ENCODE measurements around the gene NRF1.
A peak's percentile ranks its signal among the peaks of the same experiment; 100 is the strongest.
"Not testable (repeated sequence)": the region's sequence is repeated elsewhere in the genome, so short reads cannot be mapped to it uniquely, and the experiment has no call there.

NRF1 gene
- total RNA-seq: 28.1 to 30.8 (median 29.6) reads per million in 3 donors

DNA sequence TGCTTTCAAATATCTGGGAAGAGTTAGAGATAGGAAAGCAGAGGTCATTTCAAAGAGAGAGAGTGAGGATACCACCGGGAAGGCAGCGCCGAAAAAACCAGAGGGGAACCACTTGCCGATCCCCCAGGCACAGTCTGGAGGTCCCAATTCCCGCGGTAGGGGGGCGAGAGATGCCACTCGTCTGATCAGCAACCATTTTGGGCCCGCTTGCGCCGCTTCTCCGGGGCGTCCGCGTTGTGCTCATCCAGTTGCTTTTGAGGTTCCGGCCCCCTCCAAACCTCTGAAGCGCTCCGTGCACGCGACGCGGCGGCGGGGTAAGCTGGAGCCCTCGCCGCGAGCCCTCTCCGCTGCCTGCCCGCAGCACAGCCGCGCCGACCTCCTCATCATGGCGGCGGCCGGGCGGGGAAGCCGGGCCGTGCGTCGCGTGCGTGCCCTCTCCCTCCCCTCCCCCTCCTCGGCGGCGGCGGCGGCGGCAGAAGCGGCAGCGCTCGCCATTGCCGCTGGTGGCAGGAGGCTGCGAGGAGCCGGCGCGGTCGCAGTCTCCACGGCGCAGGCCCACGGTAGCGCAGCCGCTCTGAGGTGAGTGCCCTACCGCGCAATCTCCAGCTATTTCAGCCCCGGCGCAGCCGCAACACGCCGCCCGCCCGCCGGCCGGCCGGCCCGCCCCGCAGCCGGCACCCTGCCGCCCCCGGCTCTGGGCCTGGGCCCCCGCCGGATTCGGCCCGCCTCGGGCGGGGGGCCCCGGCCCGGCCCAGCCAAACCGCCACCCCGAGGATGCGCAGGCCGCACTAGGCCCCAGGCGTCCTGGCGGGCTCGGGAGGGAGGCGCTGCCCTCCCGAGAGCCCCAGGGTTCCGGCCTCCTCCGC, at the start of gene NRF1:
TSS of gene NRF1 (plus strand) at position 475 of the 866 bp plus-strand sequence. CDS start 45,632 bp downstream, outside the sequence.
- H3K9me3 ChIP-seq (ENCODE audit: control insufficient read depth, low read length): no peaks in the 10 kb centered on the region
- DNase-seq: peak; percentile 84 to 87 (median 85)
- H3K4me3 ChIP-seq (ENCODE audit: insufficient read depth, low read depth, low read length, poor library complexity, severe bottlenecking): peak within 1 kb of the TSS; percentile 84
- peaks cover 8% of the 10 kb centered on the region for H3K4me1 ChIP-seq (ENCODE audit: control insufficient read depth, insufficient read depth, low read length, poor library complexity, severe bottlenecking)
- H3K27ac ChIP-seq (ENCODE audit: insufficient read depth, low read length, poor library complexity, severe bottlenecking): peak within 1 kb of the TSS; percentile 73
- no peaks in the 10 kb centered on the region for H3K27me3 ChIP-seq (replicated peaks; ENCODE audit: control insufficient read depth, insufficient read depth, low read length, poor library complexity, severe bottlenecking)
- H3K36me3 ChIP-seq (ENCODE audit: control insufficient read depth, insufficient read depth, low read length): no peaks in the 10 kb centered on the region

DNA sequence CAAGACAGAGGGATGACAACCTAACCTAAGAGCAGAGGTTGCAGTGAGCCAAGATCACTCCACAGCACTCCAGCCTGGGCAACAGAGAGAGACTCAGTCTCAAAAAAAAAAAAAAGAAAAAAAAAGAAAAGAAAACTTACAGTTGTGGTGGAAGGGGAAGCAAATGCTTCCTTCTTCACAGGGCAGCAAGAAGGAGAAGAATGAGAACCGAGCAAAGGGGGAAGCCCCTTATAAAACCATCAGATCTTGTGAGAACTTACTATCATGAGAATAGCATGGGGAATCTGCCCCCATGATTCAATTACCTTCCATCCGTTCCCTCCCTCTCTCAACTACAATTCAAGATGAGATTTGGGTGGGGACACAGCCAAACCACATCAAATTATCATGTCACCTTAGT, 45.2 kb upstream of the NRF1 start:
- not testable (repeated sequence) for H3K36me3 ChIP-seq (ENCODE audit: control insufficient read depth, insufficient read depth, low read length); H3K4me1 ChIP-seq (ENCODE audit: control insufficient read depth, insufficient read depth, low read length, poor library complexity, severe bottlenecking); H3K9me3 ChIP-seq (ENCODE audit: control insufficient read depth, low read length); H3K27ac ChIP-seq (ENCODE audit: insufficient read depth, low read length, poor library complexity, severe bottlenecking); H3K4me3 ChIP-seq (ENCODE audit: insufficient read depth, low read depth, low read length, poor library complexity, severe bottlenecking); DNase-seq; H3K27me3 ChIP-seq (replicated peaks; ENCODE audit: control insufficient read depth, insufficient read depth, low read length, poor library complexity, severe bottlenecking)

DNA sequence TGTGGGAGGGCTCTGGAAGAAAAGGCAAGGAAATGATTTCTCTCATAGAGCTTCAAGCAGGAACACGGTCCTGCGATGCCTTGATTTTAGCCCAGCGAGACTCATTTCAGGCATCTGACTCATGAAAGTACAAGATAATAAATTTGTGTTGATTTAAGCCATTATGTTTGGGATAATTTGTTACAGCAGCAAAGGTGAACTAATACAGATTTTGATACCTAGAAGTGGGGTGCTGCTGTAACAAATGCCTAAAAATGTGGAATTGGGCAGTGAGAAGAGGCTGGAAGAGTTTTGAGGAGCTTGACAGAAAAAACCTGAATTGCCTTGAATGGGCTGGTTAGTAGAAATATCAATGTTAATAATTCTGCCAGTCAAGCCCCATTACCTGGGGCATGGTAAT, 44.1 kb upstream of the NRF1 start:
- Histone ChIP-seq H3K4me3 (ENCODE audit: insufficient read depth, low read depth, low read length, poor library complexity, severe bottlenecking) (no peak overlapping the region), H3K4me1 (ENCODE audit: control insufficient read depth, insufficient read depth, low read length, poor library complexity, severe bottlenecking) (no peaks in the 10 kb centered on the region), H3K27me3 (replicated peaks; ENCODE audit: control insufficient read depth, insufficient read depth, low read length, poor library complexity, severe bottlenecking) (peaks cover 5% of the 10 kb centered on the region), H3K9me3 (ENCODE audit: control insufficient read depth, low read length) (no peaks in the 10 kb centered on the region), H3K36me3 (ENCODE audit: control insufficient read depth, insufficient read depth, low read length) (no peaks in the 10 kb centered on the region), H3K27ac (ENCODE audit: insufficient read depth, low read length, poor library complexity, severe bottlenecking) (no peak overlapping the region)
- no peak for DNase-seq

DNA sequence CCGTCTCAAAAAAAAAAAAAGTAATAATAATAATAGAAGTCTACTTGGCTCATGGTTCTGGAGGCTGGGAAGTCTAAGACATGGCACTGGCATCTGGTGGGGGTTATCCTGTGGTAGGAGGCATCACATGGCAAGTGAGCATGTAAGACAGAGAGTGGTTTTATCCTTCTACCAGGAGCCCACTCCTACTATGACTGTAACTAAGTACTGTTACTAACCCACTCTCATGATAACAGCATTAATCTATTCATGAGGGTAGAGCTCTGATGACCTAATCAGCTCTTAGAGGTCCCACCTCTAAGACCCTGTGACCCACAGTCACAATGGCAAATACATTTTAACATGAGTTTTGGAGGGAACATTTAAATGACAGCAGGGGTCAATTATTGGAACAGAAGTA, 43.3 kb upstream of the NRF1 start:
- Histone ChIP-seq H3K9me3 (ENCODE audit: control insufficient read depth, low read length) (no peaks in the 10 kb centered on the region), H3K27ac (ENCODE audit: insufficient read depth, low read length, poor library complexity, severe bottlenecking) (no peak overlapping the region), H3K4me1 (ENCODE audit: control insufficient read depth, insufficient read depth, low read length, poor library complexity, severe bottlenecking) (no peaks in the 10 kb centered on the region), H3K36me3 (ENCODE audit: control insufficient read depth, insufficient read depth, low read length) (no peaks in the 10 kb centered on the region), H3K27me3 (replicated peaks; ENCODE audit: control insufficient read depth, insufficient read depth, low read length, poor library complexity, severe bottlenecking) (peaks cover 5% of the 10 kb centered on the region), H3K4me3 (ENCODE audit: insufficient read depth, low read depth, low read length, poor library complexity, severe bottlenecking) (no peak overlapping the region)
- DNase-seq: no peak

DNA sequence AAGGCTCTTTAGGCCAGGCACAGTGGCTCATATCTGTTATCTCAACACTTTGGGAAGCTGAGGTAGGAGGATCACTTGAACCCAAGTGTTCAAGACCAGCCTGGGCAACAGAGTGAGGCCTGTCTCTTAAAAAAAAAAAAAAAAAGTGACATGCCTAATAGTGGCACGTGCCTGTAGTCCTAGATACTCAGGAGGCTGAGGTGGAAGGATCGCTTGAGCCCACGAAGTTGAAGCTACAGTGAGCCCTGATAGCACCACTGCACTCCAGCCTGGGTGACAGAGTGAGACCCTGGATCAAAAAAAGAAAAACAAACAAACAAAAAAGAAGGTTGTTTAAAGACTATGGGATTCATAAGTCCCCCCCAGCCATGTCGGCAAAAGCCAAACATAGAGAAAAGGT, 42.2 kb upstream of the NRF1 start:
- H3K9me3 ChIP-seq (ENCODE audit: control insufficient read depth, low read length): no peaks in the 10 kb centered on the region
- H3K27ac ChIP-seq (ENCODE audit: insufficient read depth, low read length, poor library complexity, severe bottlenecking): no peak overlapping the region
- no peaks in the 10 kb centered on the region for H3K4me1 ChIP-seq (ENCODE audit: control insufficient read depth, insufficient read depth, low read length, poor library complexity, severe bottlenecking)
- no peaks in the 10 kb centered on the region for H3K27me3 ChIP-seq (replicated peaks; ENCODE audit: control insufficient read depth, insufficient read depth, low read length, poor library complexity, severe bottlenecking)
- no peak for DNase-seq
- H3K36me3 ChIP-seq (ENCODE audit: control insufficient read depth, insufficient read depth, low read length): no peaks in the 10 kb centered on the region
- H3K4me3 ChIP-seq (ENCODE audit: insufficient read depth, low read depth, low read length, poor library complexity, severe bottlenecking): no peak overlapping the region

DNA sequence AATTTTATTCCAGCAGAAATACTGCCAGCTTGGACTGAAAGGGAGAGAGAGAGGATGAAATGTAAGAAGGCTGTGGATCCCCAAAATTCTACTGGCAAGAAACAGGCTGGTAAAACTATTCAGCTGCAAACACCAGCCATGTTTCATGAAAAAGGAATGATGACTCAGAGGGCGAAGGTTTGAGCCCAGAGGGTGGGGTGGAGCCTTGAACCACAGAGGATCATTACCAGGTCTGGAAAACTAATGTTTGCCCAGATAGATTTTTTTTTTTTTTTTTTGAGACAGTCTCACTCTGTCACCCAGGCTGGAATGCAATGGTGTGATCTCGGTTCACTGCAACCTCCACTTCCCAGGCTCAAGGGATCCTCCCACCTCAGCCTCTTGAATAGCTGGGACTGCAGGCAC, 41.7 kb upstream of the NRF1 start:
- Histone ChIP-seq H3K4me1 (ENCODE audit: control insufficient read depth, insufficient read depth, low read length, poor library complexity, severe bottlenecking) (no peaks in the 10 kb centered on the region), H3K36me3 (ENCODE audit: control insufficient read depth, insufficient read depth, low read length) (no peaks in the 10 kb centered on the region), H3K27me3 (replicated peaks; ENCODE audit: control insufficient read depth, insufficient read depth, low read length, poor library complexity, severe bottlenecking) (no peaks in the 10 kb centered on the region), H3K9me3 (ENCODE audit: control insufficient read depth, low read length) (no peaks in the 10 kb centered on the region), H3K27ac (ENCODE audit: insufficient read depth, low read length, poor library complexity, severe bottlenecking) (no peak overlapping the region), H3K4me3 (ENCODE audit: insufficient read depth, low read depth, low read length, poor library complexity, severe bottlenecking) (no peak overlapping the region)
- DNase-seq: no peak

DNA sequence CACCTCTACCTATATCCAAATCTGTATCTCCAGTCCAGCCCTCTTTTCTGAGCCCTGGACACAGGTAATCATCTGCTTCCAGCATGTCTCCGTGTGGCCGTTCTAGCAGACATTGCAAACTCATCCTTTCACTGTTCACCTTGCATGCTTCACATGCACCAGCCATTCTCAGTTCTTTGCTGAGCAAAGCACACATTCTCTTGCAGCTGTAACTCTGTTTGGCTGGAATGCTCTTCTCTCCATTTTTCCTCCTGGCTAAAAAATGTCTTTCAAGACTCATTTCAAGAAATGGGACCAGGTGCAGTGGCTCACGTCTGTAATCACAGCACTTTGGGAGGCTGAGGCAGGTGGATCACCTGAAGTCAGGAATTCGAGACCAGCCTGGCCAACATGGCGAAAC, 40.3 kb upstream of the NRF1 start:
- no peaks in the 10 kb centered on the region for H3K9me3 ChIP-seq (ENCODE audit: control insufficient read depth, low read length)
- no peaks in the 10 kb centered on the region for H3K27me3 ChIP-seq (replicated peaks; ENCODE audit: control insufficient read depth, insufficient read depth, low read length, poor library complexity, severe bottlenecking)
- H3K36me3 ChIP-seq (ENCODE audit: control insufficient read depth, insufficient read depth, low read length): no peaks in the 10 kb centered on the region
- no peak overlapping the region for H3K27ac ChIP-seq (ENCODE audit: insufficient read depth, low read length, poor library complexity, severe bottlenecking)
- DNase-seq: no peak
- no peak overlapping the region for H3K4me3 ChIP-seq (ENCODE audit: insufficient read depth, low read depth, low read length, poor library complexity, severe bottlenecking)
- no peaks in the 10 kb centered on the region for H3K4me1 ChIP-seq (ENCODE audit: control insufficient read depth, insufficient read depth, low read length, poor library complexity, severe bottlenecking)

DNA sequence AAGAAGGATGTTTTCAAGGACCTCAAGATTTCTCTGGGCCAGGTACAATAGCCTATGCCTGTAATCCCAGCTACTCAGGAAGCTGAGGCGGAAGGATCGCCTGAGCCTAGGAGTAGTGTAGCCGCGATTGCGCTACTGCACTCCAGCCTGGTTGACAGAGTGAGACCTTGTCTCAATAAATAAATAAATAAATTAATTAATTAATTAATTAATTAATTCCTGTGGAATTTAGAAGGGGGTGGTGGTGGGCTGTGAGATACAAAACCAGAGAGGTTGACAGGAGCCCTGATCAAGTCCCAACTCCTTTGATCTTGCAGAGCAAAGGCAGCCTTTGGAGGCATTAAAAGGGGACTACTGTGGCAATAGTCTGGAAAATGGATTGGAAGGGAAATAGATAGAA, 39.3 kb upstream of the NRF1 start:
- H3K4me1 ChIP-seq (ENCODE audit: control insufficient read depth, insufficient read depth, low read length, poor library complexity, severe bottlenecking): no peaks in the 10 kb centered on the region
- no peaks in the 10 kb centered on the region for H3K27me3 ChIP-seq (replicated peaks; ENCODE audit: control insufficient read depth, insufficient read depth, low read length, poor library complexity, severe bottlenecking)
- no peak overlapping the region for H3K4me3 ChIP-seq (ENCODE audit: insufficient read depth, low read depth, low read length, poor library complexity, severe bottlenecking)
- no peak overlapping the region for H3K27ac ChIP-seq (ENCODE audit: insufficient read depth, low read length, poor library complexity, severe bottlenecking)
- H3K9me3 ChIP-seq (ENCODE audit: control insufficient read depth, low read length): no peaks in the 10 kb centered on the region
- H3K36me3 ChIP-seq (ENCODE audit: control insufficient read depth, insufficient read depth, low read length): no peaks in the 10 kb centered on the region
- DNase-seq: no peak

DNA sequence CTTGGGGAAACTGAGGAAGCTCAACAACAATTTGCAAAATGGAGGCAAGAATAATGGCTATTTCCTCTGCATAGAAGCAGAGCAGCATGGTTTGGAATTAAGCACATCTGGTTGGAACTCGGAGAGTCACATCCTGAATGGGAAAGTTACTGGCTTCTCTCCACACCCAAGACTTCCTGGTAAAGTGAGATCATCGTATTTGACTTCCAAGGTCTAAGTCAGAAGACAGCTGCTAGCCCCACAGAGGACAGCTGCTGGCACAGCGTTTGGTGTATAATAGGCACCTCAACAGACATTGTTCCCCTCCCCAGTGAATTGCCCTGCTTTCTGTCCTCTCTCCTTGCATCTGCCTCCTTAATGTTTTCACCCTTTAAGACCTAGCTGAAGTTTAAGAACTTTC, 37.0 kb upstream of the NRF1 start:
- H3K9me3 ChIP-seq (ENCODE audit: control insufficient read depth, low read length): peaks cover 10% of the 10 kb centered on the region
- DNase-seq: no peak
- no peak overlapping the region for H3K4me3 ChIP-seq (ENCODE audit: insufficient read depth, low read depth, low read length, poor library complexity, severe bottlenecking)
- H3K27ac ChIP-seq (ENCODE audit: insufficient read depth, low read length, poor library complexity, severe bottlenecking): no peak overlapping the region
- H3K27me3 ChIP-seq (replicated peaks; ENCODE audit: control insufficient read depth, insufficient read depth, low read length, poor library complexity, severe bottlenecking): no peaks in the 10 kb centered on the region
- no peaks in the 10 kb centered on the region for H3K36me3 ChIP-seq (ENCODE audit: control insufficient read depth, insufficient read depth, low read length)
- H3K4me1 ChIP-seq (ENCODE audit: control insufficient read depth, insufficient read depth, low read length, poor library complexity, severe bottlenecking): no peaks in the 10 kb centered on the region

DNA sequence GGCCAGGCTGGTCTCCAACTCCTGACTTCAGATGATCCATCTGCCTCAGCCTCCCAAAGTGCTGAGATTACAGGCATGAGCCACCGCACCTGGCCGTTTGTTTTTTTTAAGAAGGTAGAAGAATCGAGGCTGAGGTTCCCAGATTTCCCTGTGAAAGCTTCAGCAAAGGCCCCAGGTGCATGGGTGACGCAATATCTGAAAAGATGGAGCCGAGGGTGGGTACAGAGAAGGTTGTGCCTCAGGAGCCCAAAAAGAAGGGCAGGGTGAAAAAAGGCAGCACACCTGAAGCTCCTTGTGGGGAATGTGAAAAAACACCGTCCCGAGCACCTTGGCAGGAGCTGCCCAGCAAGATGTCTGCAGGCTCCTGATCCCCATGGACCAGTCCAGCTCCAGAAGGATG, 35.8 kb upstream of the NRF1 start:
- no peaks in the 10 kb centered on the region for H3K36me3 ChIP-seq (ENCODE audit: control insufficient read depth, insufficient read depth, low read length)
- H3K27ac ChIP-seq (ENCODE audit: insufficient read depth, low read length, poor library complexity, severe bottlenecking): no peak overlapping the region
- H3K4me3 ChIP-seq (ENCODE audit: insufficient read depth, low read depth, low read length, poor library complexity, severe bottlenecking): no peak overlapping the region
- no peak for DNase-seq
- no peaks in the 10 kb centered on the region for H3K27me3 ChIP-seq (replicated peaks; ENCODE audit: control insufficient read depth, insufficient read depth, low read length, poor library complexity, severe bottlenecking)
- H3K9me3 ChIP-seq (ENCODE audit: control insufficient read depth, low read length): peaks cover 10% of the 10 kb centered on the region
- no peaks in the 10 kb centered on the region for H3K4me1 ChIP-seq (ENCODE audit: control insufficient read depth, insufficient read depth, low read length, poor library complexity, severe bottlenecking)
